HepG2 (cell line): Measurements from ENCODE around the gene PIK3R1. TPM values are rescaled to one million over a fixed set of nuclear protein-coding genes. Genes with fewer than 3 reads are reported as not detected.

Source experiments
- ATAC-seq: fragments of 200-7000 bp; cut with Tn5 transposase; 3 replicates; pipeline ENCODE4 v1.9.1; 2020; ENCODE audit warnings: mild to moderate bottlenecking, moderate library complexity
- BruUV-seq: library from RNA; stranded (reverse); fragments of 400-500 nt; replicated peaks from 2 replicates; lab custom pipeline; 2021; lab: Mats Ljungman, UMichigan
- CTCF ChIA-PET: fragments of 300-600 bp; formaldehyde crosslinking; extraction: SDS; loops from one replicate; lab custom pipeline; 2021; ENCODE audit warnings: low total read pairs, inconsistent platforms, low intra/inter-chr PET ratio; lab: Yijun Ruan, JAX
- POLR2A ChIA-PET: fragments of 350-600 bp; sonication (Branson Sonifier 250); formaldehyde crosslinking; loops from one replicate; lab custom pipeline; 2020; ENCODE audit warnings: antibody characterized with exemption, inconsistent platforms; lab: Yijun Ruan, JAX
- DNase-seq: peaks from one replicate; pipeline ENCODE4 v3.0.0-alpha.2; 2015; ENCODE audit warnings: low spot score
- FAIRE-seq: peaks from 3 replicates; lab custom pipeline; 2011; peaks lifted over from hg19 to GRCh38; lab: Jason Lieb, UNC
- H2AFZ ChIP-seq: one replicate; pipeline ENCODE4 v1.6.1; 2011; ENCODE audit warnings: low read length, inconsistent platforms
- H3K27ac ChIP-seq: fragments of 300-600 bp; 3 replicates; pipeline ENCODE4 v1.8.0; 2011; ENCODE audit warnings: mixed run types, mild to moderate bottlenecking, mixed read lengths, low read length, inconsistent platforms; ENCODE audit not compliant: insufficient read depth; ENCODE audit errors: extremely low read length
- H3K27me3 ChIP-seq, 2 experiments: fragments of 200-600 bp in 1 of 2; 2 replicates in 1 of 2; 3 replicates in 1 of 2; pipeline versions ENCODE4 v1.6.0 to v1.8.0; 2011; ENCODE audit warnings: low read length in 2 of 2, mild to moderate bottlenecking in 2 of 2, moderate library complexity in 2 of 2, inconsistent platforms in 1 of 2; ENCODE audit not compliant: insufficient read depth in 2 of 2, control insufficient read depth in 1 of 2
- H3K36me3 ChIP-seq, 2 experiments: fragments of 200-600 bp in 1 of 2; replicated peaks in 1 of 2; 2 replicates in 1 of 2; 3 replicates in 1 of 2; pipeline versions ENCODE4 v1.5.1 to v1.8.0; 2011; ENCODE audit warnings: low read length in 2 of 2, inconsistent platforms in 1 of 2; ENCODE audit not compliant: insufficient read depth in 2 of 2, control insufficient read depth in 1 of 2
- H3K4me1 ChIP-seq: 2 replicates; pipeline ENCODE4 v1.5.1; 2012; ENCODE audit warnings: low read length, inconsistent platforms; ENCODE audit not compliant: insufficient read depth
- H3K4me2 ChIP-seq: 2 replicates; pipeline ENCODE4 v1.6.0; 2011; ENCODE audit warnings: low read depth, low read length, inconsistent platforms
- H3K4me3 ChIP-seq, 3 experiments: fragments of 200-600 bp in 1 of 3; sonication (generic), shearing (Covaris generic) in 1 of 3; replicated peaks in 1 of 3; 2 replicates each; pipeline ENCODE4 v1.5.1; 2011 to 2016; ENCODE audit warnings: low read length in 3 of 3, inconsistent platforms in 2 of 3, low read depth in 2 of 3, mild to moderate bottlenecking in 2 of 3, control low read depth in 1 of 3, mixed read lengths in 1 of 3; ENCODE audit not compliant: insufficient read depth in 1 of 3
- H3K79me2 ChIP-seq: one replicate; pipeline ENCODE4 v1.6.1; 2011; ENCODE audit warnings: low read length, inconsistent platforms; ENCODE audit not compliant: insufficient read depth
- H3K9ac ChIP-seq: 2 replicates; pipeline ENCODE4 v1.6.0; 2011; ENCODE audit warnings: mild to moderate bottlenecking, low read depth, low read length, inconsistent platforms; ENCODE audit not compliant: insufficient read depth
- H3K9me3 ChIP-seq: 2 replicates; pipeline ENCODE4 v1.5.1; 2012; ENCODE audit warnings: mild to moderate bottlenecking, low read length
- H4K20me1 ChIP-seq: 2 replicates; pipeline ENCODE4 v1.6.0; 2011; ENCODE audit warnings: inconsistent platforms, mild to moderate bottlenecking, low read length, moderate library complexity; ENCODE audit not compliant: insufficient read depth
- ATF1 ChIP-seq: IDR thresholded peaks from 2 replicates; pipeline ENCODE4 v1.6.1; 2016; ENCODE audit warnings: mild to moderate bottlenecking, control low read depth
- CBX1 ChIP-seq: IDR thresholded peaks from one replicate; pipeline ENCODE4 v1.6.1; 2016; ENCODE audit warnings: antibody characterized with exemption, low read depth
- HOMEZ ChIP-seq: IDR thresholded peaks from 2 replicates; pipeline ENCODE4 v1.6.1; 2016; ENCODE audit warnings: low read depth
- KAT2B ChIP-seq: fragments of 150-350 bp; IDR thresholded peaks from 2 replicates; pipeline ENCODE4 v1.6.1; 2014; ENCODE audit warnings: low read depth, low read length, borderline replicate concordance
- MTERF4 ChIP-seq: sonication (generic); formaldehyde crosslinking; IDR thresholded peaks from 2 replicates; pipeline ENCODE4 v1.8.0; 2023; ENCODE audit warnings: mild to moderate bottlenecking, missing genetic modification reagents
- MXD1 ChIP-seq: sonication (generic); formaldehyde crosslinking; IDR thresholded peaks from 2 replicates; pipeline ENCODE4 v1.4.0; 2020; ENCODE audit warnings: mild to moderate bottlenecking, missing genetic modification reagents
- NCOA2 ChIP-seq: sonication (generic); formaldehyde crosslinking; IDR thresholded peaks from 2 replicates; pipeline ENCODE4 v1.8.0; 2022; ENCODE audit warnings: inconsistent platforms
- RBFOX2 ChIP-seq: fragments of 200-400 bp; formaldehyde crosslinking; IDR thresholded peaks from 2 replicates; pipeline ENCODE4 v1.6.1; 2017; ENCODE audit warnings: low read depth, mild to moderate bottlenecking, low read length
- ZKSCAN5 ChIP-seq: sonication (generic); formaldehyde crosslinking; IDR thresholded peaks from 2 replicates; pipeline ENCODE4 v1.5.1; 2020; ENCODE audit warnings: mild to moderate bottlenecking, missing genetic modification reagents
- ZNF503 ChIP-seq: sonication (generic); formaldehyde crosslinking; IDR thresholded peaks from 2 replicates; pipeline ENCODE4 v1.4.0; 2020; ENCODE audit warnings: missing genetic modification reagents
- ZSCAN21 ChIP-seq: sonication (generic); formaldehyde crosslinking; IDR thresholded peaks from 2 replicates; pipeline ENCODE4 v1.8.0; 2022; ENCODE audit warnings: mild to moderate bottlenecking, missing genetic modification reagents, moderate library complexity, borderline replicate concordance
- WGBS: methylation state at CpG from one replicate; pipeline ENCODE4 v1.1.6; 2017; ENCODE audit warnings: low lambda C conversion rate; 5-methylcytosine and 5-hydroxymethylcytosine counted together
- in situ Hi-C: cut with HindIII; loops from 2 replicates; pipeline ENCODE4 v1.10.0; 2017; ENCODE audit warnings: low pct_unique_long_range_greater_than_20kb; ENCODE audit not compliant: extremely low pct_ligation_motif_present
- intact Hi-C: fragments of 100-400 bp; cut with micrococcal nuclease; formaldehyde crosslinking; loops from one replicate; pipeline ENCODE4 v1.10.0; 2022; ENCODE audit not compliant: unreplicated experiment
- polyA plus RNA-seq, 8 experiments: library from polyadenylated mRNA; depleted of rRNA in 3 of 8; stranded (reverse) in 7 of 8; unstranded in 1 of 8; fragments of >200 nt; fragmentation: Illumina TruSeq in 4 of 8; extraction: Trizol in 4 of 8; gene quantifications; 2 replicates each; pipeline versions ENCODE4 v1.2.1 to v1.2.3, GENCODE V29; 2011 to 2016; ENCODE audit warnings: low read depth in 4 of 8, missing spikeins in 1 of 8, mixed read lengths in 1 of 8; ENCODE audit not compliant: insufficient read depth in 1 of 8
- total RNA-seq, 5 experiments: library from RNA; depleted of rRNA; stranded (reverse); fragments of >200 nt; fragmentation: Illumina TruSeq; extraction: Trizol; gene quantifications; 2 replicates each; pipeline ENCODE4 v1.2.3, GENCODE V29; 2016; ENCODE audit warnings: low read depth in 1 of 5

The PIK3R1 gene
- total and polyA plus RNA-seq, 2 of the 13 experiments (the other 11 are each of a cell fraction or from before 2014, with no cell fraction given): 8.4 to 21.3 TPM

GRCh38 chr5:68296895-68297294 is 81.3 kb downstream of the PIK3R1 start:
- no TSS peak for BruUV-seq
- DNase-seq: no peak
- Histone ChIP-seq H3K4me2 (no peak overlapping the region), H3K36me3 (peaks cover 24 to 66% of the 10 kb centered on the region in 2 experiments), H3K4me3 (no peak overlapping the region), H3K79me2 (peaks cover 5% of the 10 kb centered on the region), H3K27ac (no peak overlapping the region), H3K9me3 (no peaks in the 10 kb centered on the region), H3K9ac (no peak overlapping the region)
- POLR2A ChIA-PET: no interaction called here
- ATAC-seq: no peak
- CTCF ChIA-PET: no interaction called here
- intact Hi-C loops: no loop called here
- FAIRE-seq: no peak
- TF ChIP-seq RBFOX2 (0 out of 2 replicates have a peak, but pooled peaks have one; percentile 30), ZNF503 (CRISPR knock-in tag) (no peak)
- TF ChIP-seq, all 625 proteins: peak for 1
- H4K20me1 ChIP-seq: no peaks in the 10 kb centered on the region
- H3K4me1 ChIP-seq: no peaks in the 10 kb centered on the region
- 91% methylated on average over 1 of the region's 1 CpG for WGBS
- in situ Hi-C loops: no loop called here
- no peaks in the 10 kb centered on the region for H3K27me3 ChIP-seq
- no peak overlapping the region for H2AFZ ChIP-seq

- ChIA-PET CTCF (no interaction called here), POLR2A (no interaction called here)
- intact Hi-C loops (no loop called here), in situ Hi-C loops (no loop called here)
- H3K4me3 ChIP-seq: no peak overlapping the region
- H3K27ac ChIP-seq: no peak overlapping the region
- H3K9me3 ChIP-seq: no peaks in the 10 kb centered on the region
- peaks cover 22 to 61% of the 10 kb centered on the region in 2 experiments for H3K36me3 ChIP-seq
- no peak for TF ChIP-seq NCOA2 (CRISPR knock-in tag)
- no peak for TF ChIP-seq ZKSCAN5 (CRISPR knock-in tag)
- TF ChIP-seq MXD1 (CRISPR knock-in tag): no peak
- no peak for TF ChIP-seq ZSCAN21
- TF ChIP-seq CBX1: no peak
- TF ChIP-seq ATF1 (CRISPR knock-in tag): no peak
- TF ChIP-seq KAT2B: no peak
- no peak for TF ChIP-seq HOMEZ (CRISPR knock-in tag)
- no peak for TF ChIP-seq MTERF4
- no peaks in the 10 kb centered on the region for H4K20me1 ChIP-seq
- H3K4me2 ChIP-seq: no peak overlapping the region
- H3K9ac ChIP-seq: no peak overlapping the region
- no TSS peak for BruUV-seq
- H3K79me2 ChIP-seq: no peaks in the 10 kb centered on the region
- no peak for ATAC-seq
- DNase-seq: no peak
- FAIRE-seq: no peak
- no peak overlapping the region for H2AFZ ChIP-seq
- no peaks in the 10 kb centered on the region for H3K4me1 ChIP-seq
- WGBS: 97% methylated on average over 4 of the region's 4 CpGs
- no peaks in the 10 kb centered on the region for H3K27me3 ChIP-seq
Observed at GRCh38 chr5:68297656-68298055, 82.1 kb downstream of the PIK3R1 start.
